Stimulated activated CD8-positive, alpha-beta memory T cell treated with anti-CD3 and anti-CD28 coated beads, Interleukin-2, amount 100 ng/mL, for 48 hours (primary cell): ENCODE measurements around the gene EVC.
"Not testable (repeated sequence)": the region's sequence is repeated elsewhere in the genome, so short reads cannot be mapped to it uniquely, and the experiment has no call there.

Source experiments
- DNase-seq, 2 donors: peaks; one replicate each; pipeline ENCODE4 v3.0.0-alpha.2; 2020; ENCODE audit warnings: low read depth in 2 of 2

Gene EVC

GRCh38 chr4:5785806-5786680 is 75.0 kb downstream of the EVC start:
- no peak for DNase-seq

- no peak for DNase-seq
These were observed 76.3 kb downstream of the EVC start for GRCh38 chr4:5787311-5787710.

DNA sequence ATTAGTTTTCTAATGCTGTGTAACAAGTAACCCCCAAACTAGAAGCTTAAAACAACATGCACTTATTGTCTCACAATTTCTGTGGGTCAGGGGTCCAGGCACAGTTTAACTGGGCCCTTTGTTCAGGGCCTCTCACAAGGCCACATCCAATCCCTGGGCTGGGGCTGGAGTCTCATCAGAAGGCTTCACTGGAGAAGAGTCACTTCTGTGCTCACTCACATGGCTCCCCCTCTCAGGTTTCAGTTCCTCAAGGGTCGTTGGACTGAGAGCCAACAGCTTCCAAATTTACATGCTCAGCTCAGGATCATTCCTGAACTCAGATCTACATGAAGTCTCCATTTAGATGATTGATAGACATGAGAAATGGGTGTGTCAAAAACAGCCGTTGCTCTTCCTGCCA is 77.1 kb downstream of the EVC start:
- DNase-seq = no peak

DNA sequence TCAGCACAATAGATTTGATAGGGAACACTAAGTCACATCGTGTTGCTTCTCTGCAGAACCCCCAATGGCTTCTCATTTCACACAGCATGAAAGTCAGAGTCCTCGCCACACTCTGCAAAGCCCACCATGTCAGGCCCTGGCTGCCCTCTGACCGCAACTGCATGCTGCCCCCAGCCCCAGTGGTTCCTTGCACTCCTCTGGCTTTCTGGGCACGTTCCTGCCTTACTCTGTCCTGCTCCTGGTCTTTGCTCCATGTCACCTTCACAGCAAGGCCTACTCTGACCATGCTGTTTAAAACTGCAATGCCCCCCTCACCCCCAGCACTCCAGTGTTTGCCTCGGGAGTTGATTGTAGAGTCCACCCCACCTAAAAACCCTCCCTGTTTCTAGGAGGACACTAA is 78.1 kb downstream of the EVC start:
- DNase-seq = no peak

- DNase-seq = no peak
These were observed 79.5 kb downstream of the EVC start for GRCh38 chr4:5790546-5790857.

DNA sequence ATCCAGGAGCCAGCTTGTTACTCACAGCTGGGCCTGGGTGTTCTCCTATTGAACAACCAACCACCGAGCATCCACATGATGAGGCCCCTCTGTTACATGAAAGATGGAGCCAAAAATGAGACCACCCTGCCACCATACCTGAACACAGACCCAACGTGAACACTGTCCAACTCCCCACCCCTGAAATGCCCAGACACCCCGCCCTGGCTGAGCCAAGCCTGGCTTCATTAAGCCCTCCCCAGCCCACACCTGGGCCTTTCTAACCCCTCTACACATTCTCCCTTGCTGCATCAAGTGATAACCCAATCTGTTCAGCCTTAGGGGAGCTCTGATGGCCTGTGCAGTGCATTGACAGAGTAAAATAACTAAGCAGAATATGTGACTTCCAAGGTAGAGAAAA is 80.7 kb downstream of the EVC start:
- no peak for DNase-seq

GRCh38 chr4:5793514-5793913 is 82.5 kb downstream of the EVC start:
- no peak for DNase-seq

DNA sequence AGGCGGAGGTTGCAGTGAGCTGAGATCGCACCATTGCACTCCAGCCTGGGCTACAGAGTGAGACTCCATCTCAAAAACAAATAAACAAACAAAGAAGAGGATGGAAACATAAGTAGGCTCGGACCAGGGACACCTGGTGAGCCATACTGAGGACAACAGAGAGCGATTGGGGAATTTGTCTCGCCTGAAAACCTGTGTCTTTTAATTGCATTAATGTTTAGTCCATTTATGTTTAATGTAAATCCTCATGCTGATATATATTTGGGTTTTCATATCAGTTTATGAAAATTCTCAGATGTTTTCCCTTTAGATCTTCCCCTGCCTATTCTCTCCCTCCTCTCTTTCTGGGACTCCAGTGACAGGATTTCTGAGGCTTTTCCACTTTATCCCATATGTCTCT is 84.6 kb downstream of the EVC start:
- DNase-seq = no peak

GRCh38 chr4:5796976-5797375 is 86.0 kb downstream of the EVC start:
- DNase-seq = no peak

DNA sequence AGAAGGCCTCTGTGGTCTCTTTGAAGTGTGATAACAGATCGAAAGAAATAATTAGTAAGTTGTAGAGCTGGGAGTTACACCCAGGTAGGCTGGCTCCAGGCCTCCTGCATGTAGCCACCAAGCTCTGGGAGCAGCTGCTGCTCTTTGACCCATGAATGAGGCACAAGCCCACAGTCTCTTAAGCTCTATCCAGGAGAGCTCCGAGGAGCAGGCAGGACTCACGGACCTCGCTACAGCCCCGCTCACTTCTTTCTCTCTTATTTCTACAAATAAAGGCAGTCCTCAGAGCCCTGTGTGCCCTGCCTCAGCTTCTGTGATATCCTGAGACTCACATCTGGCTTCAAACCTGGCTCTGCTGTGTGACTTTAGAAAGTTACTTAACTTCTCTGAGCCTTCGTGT is 86.9 kb downstream of the EVC start:
- no peak for DNase-seq

DNA sequence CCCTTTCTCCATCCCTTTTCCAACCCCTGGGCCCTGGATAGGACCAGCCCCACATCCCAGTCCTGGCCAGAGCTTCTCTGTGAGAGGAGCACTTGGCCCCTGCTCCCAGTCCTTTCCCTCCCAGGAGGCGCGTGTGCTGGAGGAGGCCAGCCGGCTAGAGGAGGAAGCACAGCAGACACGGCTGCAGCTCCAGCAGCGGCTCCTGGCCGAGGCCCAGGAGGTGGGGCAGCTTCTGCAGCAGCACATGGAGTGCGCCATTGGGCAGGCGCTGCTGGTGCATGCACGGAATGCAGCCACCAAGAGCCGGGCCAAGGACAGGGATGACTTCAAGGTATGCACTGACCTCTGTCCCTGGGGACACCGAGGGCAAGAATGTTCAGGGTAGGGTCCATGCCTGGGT is 87.5 kb downstream of the EVC start:
- no peak for DNase-seq

DNA sequence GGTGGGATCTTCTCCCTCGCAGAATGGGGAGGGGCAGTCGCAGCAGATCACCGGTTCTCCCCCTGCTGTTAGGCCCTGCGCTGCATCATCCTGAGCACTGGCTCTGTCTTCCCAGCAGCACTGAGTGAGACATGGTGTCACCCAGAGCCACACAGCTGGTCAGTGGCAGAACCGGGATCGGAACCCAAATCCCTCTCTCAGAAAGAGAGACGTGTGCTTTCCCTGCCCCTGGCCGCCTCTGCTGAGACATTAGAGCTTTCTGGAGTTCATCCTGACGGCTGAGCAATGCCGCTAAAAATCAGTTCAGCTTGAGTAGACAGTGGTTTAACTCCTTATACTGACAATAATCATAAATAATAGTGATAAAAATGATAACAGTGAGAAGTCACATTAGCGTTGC is 87.9 kb downstream of the EVC start:
- no peak for DNase-seq

GRCh38 chr4:5799406-5799805 is 88.4 kb downstream of the EVC start:
- DNase-seq = no peak

- DNase-seq = no peak
These were observed 89.5 kb downstream of the EVC start for GRCh38 chr4:5800496-5800895.

DNA sequence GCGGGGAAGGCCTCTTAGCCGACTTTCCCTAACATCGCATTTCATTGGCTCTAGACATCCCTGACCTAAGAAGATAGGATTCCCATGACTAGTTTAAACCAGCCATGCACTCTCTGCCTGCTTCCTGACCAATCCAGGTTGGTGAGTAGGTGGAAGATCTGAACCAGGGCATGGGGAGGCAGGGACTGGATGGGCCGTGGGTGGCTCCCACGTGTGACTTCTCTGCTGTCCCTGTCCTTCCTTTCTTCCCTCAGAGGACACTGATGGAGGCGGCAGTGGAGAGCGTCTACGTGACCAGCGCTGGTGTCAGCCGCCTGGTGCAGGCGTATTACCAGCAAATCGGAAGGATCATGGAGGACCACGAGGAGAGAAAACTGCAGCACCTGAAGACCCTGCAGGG is 90.7 kb downstream of the EVC start:
- DNase-seq = no peak

GRCh38 chr4:5802565-5802964 is 91.6 kb downstream of the EVC start:
- no peak for DNase-seq

GRCh38 chr4:5804656-5805055 is 93.7 kb downstream of the EVC start:
- DNase-seq = no peak

GRCh38 chr4:5805270-5805669 is 94.3 kb downstream of the EVC start:
- no peak for DNase-seq

GRCh38 chr4:5808081-5808741 is 97.2 kb downstream of the EVC start:
- no peak for DNase-seq

DNA sequence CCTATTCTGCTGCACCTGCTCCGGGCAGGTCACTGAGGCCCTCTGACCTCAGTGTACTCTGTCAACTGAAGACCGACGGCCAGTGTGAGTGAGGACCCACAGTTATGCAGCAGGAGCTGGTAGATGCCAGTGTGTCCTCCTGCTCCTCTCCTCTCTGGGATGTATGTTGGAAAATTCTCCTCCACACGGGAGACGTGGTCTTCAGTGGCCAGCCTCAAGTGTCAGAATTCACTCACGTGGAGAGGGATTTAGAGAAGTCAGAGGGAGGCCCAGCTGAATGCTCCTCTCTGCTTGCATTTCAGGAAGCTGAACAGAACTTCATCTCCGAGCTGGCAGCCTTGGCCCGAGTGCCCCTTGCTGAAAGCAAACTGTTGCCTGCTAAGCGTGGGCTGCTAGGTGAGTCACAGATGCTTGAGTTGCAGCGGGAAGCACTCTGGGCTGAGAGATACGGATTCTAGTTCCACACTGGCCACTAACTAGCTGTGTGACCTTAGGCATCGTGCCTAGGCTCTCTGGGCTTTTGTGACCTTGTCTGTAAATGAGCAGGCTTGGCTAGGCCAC is 98.3 kb downstream of the EVC start:
- DNase-seq = no peak

DNA sequence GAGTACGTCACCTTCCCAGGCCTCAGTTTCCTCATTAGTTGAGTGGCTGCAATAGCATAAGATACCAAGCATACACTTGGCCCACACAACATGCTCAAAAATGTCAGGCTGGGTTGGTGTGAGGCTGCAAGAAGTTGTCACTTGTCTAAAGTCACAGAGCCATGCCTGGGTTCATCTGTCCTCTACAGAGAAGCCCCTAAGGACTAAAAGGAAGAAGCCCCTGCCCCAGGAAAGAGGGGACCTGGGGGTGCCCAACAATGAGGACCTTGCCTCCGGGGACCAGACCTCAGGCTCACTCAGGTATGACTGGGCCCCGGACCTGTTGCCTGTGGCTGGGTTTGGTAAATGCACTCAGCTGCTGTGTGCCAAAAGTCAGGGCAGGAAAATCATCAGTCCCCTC is 99.2 kb downstream of the EVC start:
- DNase-seq = no peak

- DNase-seq = no peak
These were observed 99.9 kb downstream of the EVC start for GRCh38 chr4:5810770-5811430.

- not testable (repeated sequence) for DNase-seq
These were observed 101.1 kb downstream of the EVC start for GRCh38 chr4:5812057-5812456.
